Measurements from ENCODE around the gene TOP3A.

Gene TOP3A

DNA sequence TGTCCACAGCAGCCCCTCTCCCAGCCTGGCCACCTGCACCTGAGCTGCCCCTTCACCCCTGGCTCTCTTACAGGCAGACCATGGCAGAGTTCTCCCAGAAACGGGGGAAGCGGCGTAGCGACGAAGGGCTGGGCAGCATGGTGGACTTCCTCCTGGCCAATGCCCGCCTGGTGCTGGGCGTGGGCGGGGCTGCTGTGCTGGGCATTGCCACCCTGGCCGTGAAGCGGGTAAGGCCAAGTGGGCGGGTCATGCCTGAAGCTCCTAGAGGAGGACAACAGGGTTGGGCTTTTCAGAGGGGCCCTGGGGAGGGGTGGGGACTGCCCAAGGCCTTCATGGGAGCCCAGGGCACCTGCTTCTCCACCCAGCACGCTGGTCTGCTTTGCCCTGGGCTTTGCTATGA is 52.2 kb downstream of the TOP3A start:
- TF ChIP-seq, protein P1, sequence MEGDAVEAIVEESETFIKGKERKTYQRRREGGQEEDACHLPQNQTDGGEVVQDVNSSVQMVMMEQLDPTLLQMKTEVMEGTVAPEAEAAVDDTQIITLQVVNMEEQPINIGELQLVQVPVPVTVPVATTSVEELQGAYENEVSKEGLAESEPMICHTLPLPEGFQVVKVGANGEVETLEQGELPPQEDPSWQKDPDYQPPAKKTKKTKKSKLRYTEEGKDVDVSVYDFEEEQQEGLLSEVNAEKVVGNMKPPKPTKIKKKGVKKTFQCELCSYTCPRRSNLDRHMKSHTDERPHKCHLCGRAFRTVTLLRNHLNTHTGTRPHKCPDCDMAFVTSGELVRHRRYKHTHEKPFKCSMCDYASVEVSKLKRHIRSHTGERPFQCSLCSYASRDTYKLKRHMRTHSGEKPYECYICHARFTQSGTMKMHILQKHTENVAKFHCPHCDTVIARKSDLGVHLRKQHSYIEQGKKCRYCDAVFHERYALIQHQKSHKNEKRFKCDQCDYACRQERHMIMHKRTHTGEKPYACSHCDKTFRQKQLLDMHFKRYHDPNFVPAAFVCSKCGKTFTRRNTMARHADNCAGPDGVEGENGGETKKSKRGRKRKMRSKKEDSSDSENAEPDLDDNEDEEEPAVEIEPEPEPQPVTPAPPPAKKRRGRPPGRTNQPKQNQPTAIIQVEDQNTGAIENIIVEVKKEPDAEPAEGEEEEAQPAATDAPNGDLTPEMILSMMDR (IDR thresholded peaks at IDR 0.05; ENCODE audit: borderline replicate concordance, insufficient read depth, low read depth, low read length) = no peak
- H3K4me3 ChIP-seq (ENCODE audit: low read depth, low read length) = no peak overlapping the region

DNA sequence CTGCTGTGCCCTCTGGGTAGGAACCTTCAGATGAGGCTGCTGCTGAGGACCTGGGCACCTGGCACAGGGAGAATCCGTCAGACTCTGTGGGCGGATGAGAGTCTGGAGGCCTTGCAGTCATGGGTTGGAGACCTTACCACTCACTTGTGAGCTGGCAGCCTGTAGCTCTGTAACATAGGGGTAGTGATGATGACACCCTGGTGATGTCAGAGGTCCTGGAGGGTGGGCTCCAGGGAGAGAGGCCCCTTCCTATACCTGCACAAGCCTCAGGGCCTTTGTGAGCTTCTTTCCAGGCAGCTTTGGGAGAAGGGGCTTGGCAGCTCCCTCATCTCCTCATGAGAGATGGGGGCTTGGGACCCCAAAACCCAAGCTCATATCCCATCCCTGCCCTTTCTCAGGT is 52.7 kb downstream of the TOP3A start:
- TF ChIP-seq, protein P1 (IDR thresholded peaks at IDR 0.05; ENCODE audit: borderline replicate concordance, insufficient read depth, low read depth, low read length) = no peak
- no peak overlapping the region for H3K4me3 ChIP-seq (ENCODE audit: low read depth, low read length)

DNA sequence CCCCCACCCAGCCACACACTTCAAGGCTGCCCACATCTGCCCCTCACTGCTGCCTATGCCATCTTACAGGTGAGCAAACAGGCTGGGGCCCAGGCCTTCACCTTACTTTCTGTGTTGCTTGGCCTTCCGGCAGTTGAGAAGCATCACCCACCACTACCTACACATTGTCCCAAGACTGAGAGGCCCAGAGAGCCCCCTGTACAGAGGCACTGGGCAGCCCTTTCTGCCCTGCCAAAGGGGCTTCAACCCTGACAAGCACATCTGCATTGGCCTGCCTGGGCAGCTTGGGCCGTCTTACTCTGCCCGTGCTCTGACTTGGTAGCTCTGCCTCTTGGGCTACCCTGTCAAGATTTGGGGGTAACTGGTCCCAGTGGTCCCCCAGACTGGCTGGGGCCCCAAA is 53.1 kb downstream of the TOP3A start:
- peak overlapping the region; percentile 84 for H3K4me3 ChIP-seq (ENCODE audit: low read depth, low read length)
- TF ChIP-seq, protein P1 (IDR thresholded peaks at IDR 0.05; ENCODE audit: borderline replicate concordance, insufficient read depth, low read depth, low read length) = no peak

DNA sequence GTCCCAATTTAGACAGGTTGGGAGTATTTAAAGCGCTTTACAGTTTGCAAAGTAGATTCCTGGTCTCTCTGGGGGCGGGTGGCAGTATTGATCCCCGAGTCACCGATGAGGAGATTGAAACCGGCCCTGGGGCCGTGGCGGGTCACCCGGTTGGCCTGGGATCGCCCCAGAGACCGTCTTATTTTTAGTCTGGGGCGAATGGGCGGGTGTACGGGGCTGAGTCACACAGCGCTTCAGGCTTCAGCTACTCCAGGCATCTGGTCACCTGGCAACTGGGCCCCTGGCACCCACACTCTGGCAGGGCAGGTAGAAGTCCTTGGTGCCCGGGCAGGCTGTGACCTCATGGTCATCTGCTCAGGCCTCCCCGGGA is 53.7 kb downstream of the TOP3A start:
- H3K4me3 ChIP-seq (ENCODE audit: low read depth, low read length) = peak overlapping the region; percentile 84
- TF ChIP-seq, protein P1 (IDR thresholded peaks at IDR 0.05; ENCODE audit: borderline replicate concordance, insufficient read depth, low read depth, low read length) = no peak

- TF ChIP-seq, protein P1 (IDR thresholded peaks at IDR 0.05; ENCODE audit: borderline replicate concordance, insufficient read depth, low read depth, low read length) = no peak
- peak within 1 kb of the TSS; percentile 84 for H3K4me3 ChIP-seq (ENCODE audit: low read depth, low read length)
Observed at GRCh38 chr17:18260332-18261145, 54.3 kb downstream of the TOP3A start, which contains the start of gene MIEF2. TSS of gene MIEF2 (plus strand) at chr17:18260662. CDS start at chr17:18262721, 2,059 bp downstream.

- peak overlapping the region; percentile 35 for H3K4me3 ChIP-seq (ENCODE audit: low read depth, low read length)
- TF ChIP-seq, protein P1 (IDR thresholded peaks at IDR 0.05; ENCODE audit: borderline replicate concordance, insufficient read depth, low read depth, low read length) = no peak
Observed at GRCh38 chr17:18259621-18260331, 55.0 kb downstream of the TOP3A start.

Data from GM12875 (cell line).